ENCODE data around the gene THAP12. TPM values are rescaled to one million over a fixed set of nuclear protein-coding genes. Genes with fewer than 3 reads are reported as not detected.

THAP12 gene
- total RNA-seq, 4 donors from 2014 or later = 15.6 to 25.4 (median 22.3) TPM

DNA sequence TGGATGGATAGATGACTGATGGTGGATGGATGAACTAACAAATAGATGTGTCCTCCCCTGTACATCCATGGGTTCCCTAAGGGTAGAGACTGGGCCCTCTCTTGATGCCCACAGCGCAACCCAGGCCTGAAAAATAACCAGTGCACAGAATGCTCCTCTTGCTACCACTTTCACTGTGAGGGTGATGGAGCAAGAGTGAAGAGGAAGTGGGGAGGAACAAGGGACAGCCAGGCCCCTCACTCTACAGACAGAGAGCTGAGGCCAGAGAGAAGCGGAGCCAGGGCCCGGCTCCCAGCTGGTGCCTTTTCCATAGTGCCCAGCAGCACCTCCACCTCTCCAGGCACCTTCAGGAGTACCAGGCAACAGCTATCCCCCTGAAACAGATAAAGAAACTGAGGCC lies 67.7 kb downstream of the THAP12 start:
- TF ChIP-seq POLR2A (IDR thresholded peaks at IDR 0.05) = no peak
- TF ChIP-seq, protein P1, sequence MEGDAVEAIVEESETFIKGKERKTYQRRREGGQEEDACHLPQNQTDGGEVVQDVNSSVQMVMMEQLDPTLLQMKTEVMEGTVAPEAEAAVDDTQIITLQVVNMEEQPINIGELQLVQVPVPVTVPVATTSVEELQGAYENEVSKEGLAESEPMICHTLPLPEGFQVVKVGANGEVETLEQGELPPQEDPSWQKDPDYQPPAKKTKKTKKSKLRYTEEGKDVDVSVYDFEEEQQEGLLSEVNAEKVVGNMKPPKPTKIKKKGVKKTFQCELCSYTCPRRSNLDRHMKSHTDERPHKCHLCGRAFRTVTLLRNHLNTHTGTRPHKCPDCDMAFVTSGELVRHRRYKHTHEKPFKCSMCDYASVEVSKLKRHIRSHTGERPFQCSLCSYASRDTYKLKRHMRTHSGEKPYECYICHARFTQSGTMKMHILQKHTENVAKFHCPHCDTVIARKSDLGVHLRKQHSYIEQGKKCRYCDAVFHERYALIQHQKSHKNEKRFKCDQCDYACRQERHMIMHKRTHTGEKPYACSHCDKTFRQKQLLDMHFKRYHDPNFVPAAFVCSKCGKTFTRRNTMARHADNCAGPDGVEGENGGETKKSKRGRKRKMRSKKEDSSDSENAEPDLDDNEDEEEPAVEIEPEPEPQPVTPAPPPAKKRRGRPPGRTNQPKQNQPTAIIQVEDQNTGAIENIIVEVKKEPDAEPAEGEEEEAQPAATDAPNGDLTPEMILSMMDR (IDR thresholded peaks at IDR 0.05) = no peak
- WGBS, 2 donors = 71 to 82% methylated on average over 3 of the region's 3 CpGs
- intact Hi-C loops (cut with DNase I; ENCODE audit: low total_unique reads) = no loop called here
- no peak for DNase-seq (ENCODE audit: low spot score in 2 of 2)
- H3K4me3 ChIP-seq (ENCODE audit: low read depth, poor library complexity, severe bottlenecking) = no peak overlapping the region

GRCh38 chr11:76310832-76311595 lies 69.9 kb downstream of the THAP12 start:
- 81 to 85% methylated on average over 13 of the region's 13 CpGs for WGBS, 2 donors
- DNase-seq (ENCODE audit: low spot score in 2 of 2) = no peak
- TF ChIP-seq, protein P1 (IDR thresholded peaks at IDR 0.05) = no peak
- TF ChIP-seq POLR2A (IDR thresholded peaks at IDR 0.05) = no peak
- no peak overlapping the region for H3K4me3 ChIP-seq (ENCODE audit: low read depth, poor library complexity, severe bottlenecking)
- intact Hi-C loops (cut with DNase I; ENCODE audit: low total_unique reads) = no loop called here

DNA sequence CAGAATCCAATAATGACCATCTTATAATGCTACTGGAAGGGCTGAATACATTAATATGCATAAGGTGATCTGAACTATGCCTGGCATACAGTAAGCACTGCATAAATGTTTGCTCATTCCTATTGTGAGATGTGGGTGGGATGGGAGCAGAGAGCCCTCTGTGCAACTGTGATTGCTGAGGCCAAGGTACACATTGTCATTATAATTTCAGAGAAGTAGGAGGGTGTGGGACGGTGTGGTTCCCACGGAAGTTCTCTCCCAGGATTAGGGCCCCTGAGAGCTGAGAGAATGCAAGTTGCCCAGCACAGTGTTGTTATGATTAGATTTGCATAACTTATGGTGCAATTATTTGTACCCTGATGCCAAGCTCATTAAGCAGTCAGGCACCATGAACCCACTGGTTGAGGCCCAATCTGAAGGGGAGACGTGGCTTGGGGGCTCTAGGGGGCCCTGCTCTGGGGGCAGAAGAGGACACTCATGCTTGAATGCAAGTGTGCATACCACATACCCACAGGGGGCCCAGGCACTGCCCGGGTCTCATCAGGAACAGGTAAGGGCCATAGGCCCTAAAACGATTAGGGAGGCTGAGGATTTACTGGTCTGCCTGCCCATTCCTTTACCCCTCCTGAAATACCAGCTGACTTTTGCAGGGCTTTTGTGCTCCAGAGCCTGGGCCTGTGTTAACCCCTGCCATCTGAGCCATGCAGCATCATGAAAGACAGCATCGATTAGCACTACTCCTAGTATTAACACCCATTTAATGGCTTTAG lies 72.8 kb downstream of the THAP12 start:
- 77 to 87% methylated on average over 5 to 6 of the region's 6 CpGs for WGBS, 2 donors
- H3K4me3 ChIP-seq (ENCODE audit: low read depth, poor library complexity, severe bottlenecking) = no peak overlapping the region
- no peak for TF ChIP-seq POLR2A (IDR thresholded peaks at IDR 0.05)
- TF ChIP-seq, protein P1 (IDR thresholded peaks at IDR 0.05) = no peak
- intact Hi-C loops (cut with DNase I; ENCODE audit: low total_unique reads) = no loop called here
- DNase-seq (ENCODE audit: low spot score in 2 of 2) = no peak

DNA sequence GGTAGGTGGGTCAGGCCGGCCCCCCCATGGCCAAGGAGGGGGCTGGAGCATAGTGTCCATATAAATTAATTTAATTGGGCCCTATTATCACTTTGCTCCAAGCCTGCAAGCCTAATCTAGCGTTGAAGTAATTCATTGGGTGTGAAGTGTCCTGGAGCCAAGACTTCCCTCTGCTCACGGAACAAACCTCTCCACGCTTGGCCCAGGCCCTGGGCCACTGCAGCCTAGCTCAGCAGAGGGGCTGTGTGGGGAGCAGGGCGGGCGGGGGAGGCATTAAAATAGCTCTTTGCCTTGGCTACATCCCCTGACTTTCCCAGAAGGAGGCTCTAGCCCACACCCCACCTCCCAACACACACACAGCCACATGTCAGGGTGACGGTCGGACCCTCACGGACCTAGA lies 73.5 kb downstream of the THAP12 start:
- WGBS, 2 donors = 62 to 73% methylated on average over 9 of the region's 9 CpGs
- TF ChIP-seq, protein P1 (IDR thresholded peaks at IDR 0.05) = no peak
- no peak for TF ChIP-seq POLR2A (IDR thresholded peaks at IDR 0.05)
- no peak for DNase-seq (ENCODE audit: low spot score in 2 of 2)
- no peak overlapping the region for H3K4me3 ChIP-seq (ENCODE audit: low read depth, poor library complexity, severe bottlenecking)
- intact Hi-C loops (cut with DNase I; ENCODE audit: low total_unique reads) = no loop called here

- TF ChIP-seq, protein P1 (IDR thresholded peaks at IDR 0.05) = no peak
- TF ChIP-seq POLR2A (IDR thresholded peaks at IDR 0.05) = no peak
- 58 to 61% methylated on average over 3 of the region's 3 CpGs for WGBS, 2 donors
- intact Hi-C loops (cut with DNase I; ENCODE audit: low total_unique reads) = no loop called here
- no peak overlapping the region for H3K4me3 ChIP-seq (ENCODE audit: low read depth, poor library complexity, severe bottlenecking)
- no peak for DNase-seq (ENCODE audit: low spot score in 2 of 2)
Measured at GRCh38 chr11:76303399-76303798, 77.5 kb downstream of the THAP12 start.

All from lower leg skin (tissue), 4 donors.